KMS-11 (cell line): Measurements from ENCODE around the gene PTPN22.

Experiments
- H2AFZ ChIP-seq: fragments of 200-600 bp; sonication (generic); 2 replicates; pipeline ENCODE4 v1.6.1; 2016; ENCODE audit warnings: antibody characterized with exemption, mixed run types, low read depth
- H3K27ac ChIP-seq: fragments of 200-600 bp; sonication (generic); 2 replicates; pipeline ENCODE4 v1.6.1; 2016; ENCODE audit warnings: mild to moderate bottlenecking, mixed run types
- H3K27me3 ChIP-seq: fragments of 200-600 bp; sonication (generic); 2 replicates; pipeline ENCODE4 v1.6.1; 2017; ENCODE audit warnings: mild to moderate bottlenecking, low read depth, mixed run types, moderate library complexity; ENCODE audit not compliant: insufficient read depth
- H3K36me3 ChIP-seq: fragments of 200-600 bp; sonication (generic); 2 replicates; pipeline ENCODE4 v1.6.1; 2017; ENCODE audit warnings: mild to moderate bottlenecking, mixed run types; ENCODE audit not compliant: insufficient read depth
- H3K4me1 ChIP-seq: fragments of 200-600 bp; sonication (generic); 2 replicates; pipeline ENCODE4 v1.6.1; 2016; ENCODE audit warnings: mild to moderate bottlenecking, low read depth, mixed run types; ENCODE audit not compliant: poor library complexity, severe bottlenecking
- H3K4me2 ChIP-seq: fragments of 200-600 bp; sonication (generic); 2 replicates; pipeline ENCODE4 v1.7.0; 2016; ENCODE audit warnings: mild to moderate bottlenecking, mixed run types
- H3K4me3 ChIP-seq: fragments of 200-600 bp; sonication (generic); IDR thresholded peaks from 2 replicates; pipeline ENCODE4 v1.6.1; 2017; ENCODE audit warnings: low read depth, low read length, mixed read lengths; ENCODE audit not compliant: insufficient read depth
- H3K79me2 ChIP-seq: fragments of 200-600 bp; sonication (generic); 2 replicates; pipeline ENCODE4 v1.6.1; 2016; ENCODE audit warnings: low read depth, mixed run types; ENCODE audit not compliant: insufficient read depth
- H3K9ac ChIP-seq: fragments of 200-600 bp; sonication (generic); 2 replicates; pipeline ENCODE4 v1.6.1; 2016; ENCODE audit warnings: mild to moderate bottlenecking, mixed run types
- H4K20me1 ChIP-seq: fragments of 200-600 bp; sonication (generic); 2 replicates; pipeline ENCODE4 v1.6.1; 2016; ENCODE audit warnings: mild to moderate bottlenecking, mixed run types; ENCODE audit not compliant: insufficient read depth
- CTCF ChIP-seq: fragments of 200-600 bp; sonication (generic); conservative IDR thresholded peaks from 2 replicates; pipeline ENCODE4 v1.6.1; 2017; ENCODE audit warnings: low read depth, mild to moderate bottlenecking, antibody characterized with exemption, low read length, moderate library complexity, mixed read lengths

The PTPN22 gene

GRCh38 chr1:113871597-113872113, at the start of gene PTPN22:
Gene PTPN22 (minus strand): TSS chr1:113871712.
- H4K20me1 ChIP-seq = no peaks in the 10 kb centered on the region
- H3K79me2 ChIP-seq = peaks cover 21% of the 10 kb centered on the region
- peaks cover 76% of the 10 kb centered on the region for H3K4me1 ChIP-seq
- peak within 1 kb of the TSS; percentile 92 for H3K27ac ChIP-seq
- no peaks in the 10 kb centered on the region for H3K27me3 ChIP-seq
- peak within 1 kb of the TSS; percentile 58 for H2AFZ ChIP-seq
- H3K4me2 ChIP-seq = peak within 1 kb of the TSS; percentile 63
- H3K9ac ChIP-seq = peak within 1 kb of the TSS; percentile 91
- no peak for TF ChIP-seq CTCF
- H3K36me3 ChIP-seq = no peaks in the 10 kb centered on the region
- H3K4me3 ChIP-seq = peak within 1 kb of the TSS; percentile 12

- Histone ChIP-seq H3K36me3 (no peaks in the 10 kb centered on the region), H3K9ac (no peak overlapping the region), H3K4me2 (no peak overlapping the region), H3K79me2 (no peaks in the 10 kb centered on the region), H4K20me1 (no peaks in the 10 kb centered on the region), H3K27me3 (no peaks in the 10 kb centered on the region), H2AFZ (no peak overlapping the region), H3K4me1 (no peaks in the 10 kb centered on the region), H3K4me3 (no peak overlapping the region), H3K27ac (no peak overlapping the region)
- no peak for TF ChIP-seq CTCF
Measured at GRCh38 chr1:113918243-113918642, 46.7 kb upstream of the PTPN22 start.

GRCh38 chr1:113917400-113918082, 46.0 kb upstream of the PTPN22 start:
- no peak overlapping the region for H3K4me2 ChIP-seq
- no peak overlapping the region for H3K9ac ChIP-seq
- no peak for TF ChIP-seq CTCF
- H3K79me2 ChIP-seq = no peaks in the 10 kb centered on the region
- H3K4me3 ChIP-seq = no peak overlapping the region
- H3K4me1 ChIP-seq = no peaks in the 10 kb centered on the region
- H3K36me3 ChIP-seq = no peaks in the 10 kb centered on the region
- no peaks in the 10 kb centered on the region for H4K20me1 ChIP-seq
- no peak overlapping the region for H3K27ac ChIP-seq
- no peak overlapping the region for H2AFZ ChIP-seq
- H3K27me3 ChIP-seq = no peaks in the 10 kb centered on the region

- no peak overlapping the region for H3K9ac ChIP-seq
- no peaks in the 10 kb centered on the region for H4K20me1 ChIP-seq
- no peak overlapping the region for H3K4me3 ChIP-seq
- H2AFZ ChIP-seq = no peak overlapping the region
- no peaks in the 10 kb centered on the region for H3K27me3 ChIP-seq
- H3K79me2 ChIP-seq = no peaks in the 10 kb centered on the region
- H3K4me1 ChIP-seq = no peaks in the 10 kb centered on the region
- TF ChIP-seq CTCF = no peak
- no peaks in the 10 kb centered on the region for H3K36me3 ChIP-seq
- H3K27ac ChIP-seq = no peak overlapping the region
- H3K4me2 ChIP-seq = no peak overlapping the region
Measured at GRCh38 chr1:113916974-113917373, 45.5 kb upstream of the PTPN22 start.
